ENCODE data around the gene TYW3.
"Not testable (repeated sequence)": the region's sequence is repeated elsewhere in the genome, so short reads cannot be mapped to it uniquely, and the experiment has no call there.

The TYW3 gene

GRCh38 chr1:74732071-74732946 lies 643 bp upstream of the TYW3 start:
- not testable (repeated sequence) for DNase-seq

GRCh38 chr1:74733604-74734484 lies 892 bp downstream of the TYW3 start:
- DNase-seq: peak; percentile 38 to 47

GRCh38 chr1:74737333-74737732 lies 4.4 kb downstream of the TYW3 start:
- no peak for DNase-seq

- not testable (repeated sequence) for DNase-seq
These were observed 7.5 kb downstream of the TYW3 start for GRCh38 chr1:74740307-74740980.

- DNase-seq: not testable (repeated sequence)
These were observed 12.3 kb downstream of the TYW3 start for GRCh38 chr1:74745247-74745646.

GRCh38 chr1:74748960-74749359 lies 16.0 kb downstream of the TYW3 start:
- DNase-seq: no peak

GRCh38 chr1:74753104-74753503 lies 20.2 kb downstream of the TYW3 start:
- DNase-seq: no peak

- DNase-seq: no peak
These were observed 22.5 kb downstream of the TYW3 start for GRCh38 chr1:74755475-74755874.

GRCh38 chr1:74756650-74757049 lies 23.7 kb downstream of the TYW3 start:
- DNase-seq: not testable (repeated sequence)

- DNase-seq: no peak
These were observed 30.9 kb downstream of the TYW3 start for GRCh38 chr1:74763807-74764206.

GRCh38 chr1:74766579-74766978 lies 33.6 kb downstream of the TYW3 start:
- DNase-seq: no peak

GRCh38 chr1:74767490-74767889 lies 34.5 kb downstream of the TYW3 start:
- DNase-seq: no peak

GRCh38 chr1:74771913-74772515 lies 39.1 kb downstream of the TYW3 start:
- peak in 1 of 2 experiments; percentile 37 for DNase-seq

GRCh38 chr1:74772945-74773344 lies 40.0 kb downstream of the TYW3 start:
- no peak for DNase-seq

- DNase-seq: no peak
These were observed 40.6 kb downstream of the TYW3 start for GRCh38 chr1:74773582-74773981.

- no peak for DNase-seq
These were observed 42.8 kb downstream of the TYW3 start for GRCh38 chr1:74775735-74776134.

- DNase-seq: no peak
These were observed 44.6 kb downstream of the TYW3 start for GRCh38 chr1:74777525-74777924.

GRCh38 chr1:74779750-74780149 lies 46.8 kb downstream of the TYW3 start:
- DNase-seq: no peak

GRCh38 chr1:74780594-74780993 lies 47.6 kb downstream of the TYW3 start:
- no peak for DNase-seq

- no peak for DNase-seq
These were observed 53.0 kb downstream of the TYW3 start for GRCh38 chr1:74785944-74786343.

GRCh38 chr1:74790453-74790852 lies 57.5 kb downstream of the TYW3 start:
- no peak for DNase-seq

GRCh38 chr1:74791491-74791890 lies 58.5 kb downstream of the TYW3 start:
- no peak for DNase-seq

All from NCI-H187 (cell line).